HepG2 (cell line): Measurements from ENCODE around the gene GYS1. TPM values are rescaled to one million over a fixed set of nuclear protein-coding genes. Genes with fewer than 3 reads are reported as not detected.

ENCODE experiments used
- ATAC-seq: fragments of 200-7000 bp; cut with Tn5 transposase; 3 replicates; pipeline ENCODE4 v1.9.1; 2020; ENCODE audit warnings: mild to moderate bottlenecking, moderate library complexity
- BruUV-seq: library from RNA; stranded (reverse); fragments of 400-500 nt; replicated peaks from 2 replicates; lab custom pipeline; 2021; lab: Mats Ljungman, UMichigan
- CTCF ChIA-PET: fragments of 300-600 bp; formaldehyde crosslinking; extraction: SDS; loops from one replicate; lab custom pipeline; 2021; ENCODE audit warnings: low total read pairs, inconsistent platforms, low intra/inter-chr PET ratio; lab: Yijun Ruan, JAX
- POLR2A ChIA-PET: fragments of 350-600 bp; sonication (Branson Sonifier 250); formaldehyde crosslinking; loops from one replicate; lab custom pipeline; 2020; ENCODE audit warnings: antibody characterized with exemption, inconsistent platforms; lab: Yijun Ruan, JAX
- DNase-seq: peaks from one replicate; pipeline ENCODE4 v3.0.0-alpha.2; 2015; ENCODE audit warnings: low spot score
- FAIRE-seq: peaks from 3 replicates; lab custom pipeline; 2011; peaks lifted over from hg19 to GRCh38; lab: Jason Lieb, UNC
- H2AFZ ChIP-seq: one replicate; pipeline ENCODE4 v1.6.1; 2011; ENCODE audit warnings: low read length, inconsistent platforms
- H3K27ac ChIP-seq: fragments of 300-600 bp; 3 replicates; pipeline ENCODE4 v1.8.0; 2011; ENCODE audit warnings: mixed run types, mild to moderate bottlenecking, mixed read lengths, low read length, inconsistent platforms; ENCODE audit not compliant: insufficient read depth; ENCODE audit errors: extremely low read length
- H3K27me3 ChIP-seq, 2 experiments: fragments of 200-600 bp in 1 of 2; 2 replicates in 1 of 2; 3 replicates in 1 of 2; pipeline versions ENCODE4 v1.6.0 to v1.8.0; 2011; ENCODE audit warnings: low read length in 2 of 2, mild to moderate bottlenecking in 2 of 2, moderate library complexity in 2 of 2, inconsistent platforms in 1 of 2; ENCODE audit not compliant: insufficient read depth in 2 of 2, control insufficient read depth in 1 of 2
- H3K36me3 ChIP-seq, 2 experiments: fragments of 200-600 bp in 1 of 2; replicated peaks in 1 of 2; 2 replicates in 1 of 2; 3 replicates in 1 of 2; pipeline versions ENCODE4 v1.5.1 to v1.8.0; 2011; ENCODE audit warnings: low read length in 2 of 2, inconsistent platforms in 1 of 2; ENCODE audit not compliant: insufficient read depth in 2 of 2, control insufficient read depth in 1 of 2
- H3K4me1 ChIP-seq: 2 replicates; pipeline ENCODE4 v1.5.1; 2012; ENCODE audit warnings: low read length, inconsistent platforms; ENCODE audit not compliant: insufficient read depth
- H3K4me2 ChIP-seq: 2 replicates; pipeline ENCODE4 v1.6.0; 2011; ENCODE audit warnings: low read depth, low read length, inconsistent platforms
- H3K4me3 ChIP-seq, 3 experiments: fragments of 200-600 bp in 1 of 3; sonication (generic), shearing (Covaris generic) in 1 of 3; replicated peaks in 1 of 3; 2 replicates each; pipeline ENCODE4 v1.5.1; 2011 to 2016; ENCODE audit warnings: low read length in 3 of 3, inconsistent platforms in 2 of 3, low read depth in 2 of 3, mild to moderate bottlenecking in 2 of 3, control low read depth in 1 of 3, mixed read lengths in 1 of 3; ENCODE audit not compliant: insufficient read depth in 1 of 3
- H3K79me2 ChIP-seq: one replicate; pipeline ENCODE4 v1.6.1; 2011; ENCODE audit warnings: low read length, inconsistent platforms; ENCODE audit not compliant: insufficient read depth
- H3K9ac ChIP-seq: 2 replicates; pipeline ENCODE4 v1.6.0; 2011; ENCODE audit warnings: mild to moderate bottlenecking, low read depth, low read length, inconsistent platforms; ENCODE audit not compliant: insufficient read depth
- H3K9me3 ChIP-seq: 2 replicates; pipeline ENCODE4 v1.5.1; 2012; ENCODE audit warnings: mild to moderate bottlenecking, low read length
- H4K20me1 ChIP-seq: 2 replicates; pipeline ENCODE4 v1.6.0; 2011; ENCODE audit warnings: inconsistent platforms, mild to moderate bottlenecking, low read length, moderate library complexity; ENCODE audit not compliant: insufficient read depth
- AHR ChIP-seq: IDR thresholded peaks from 2 replicates; pipeline ENCODE4 v1.6.1; 2018; ENCODE audit warnings: missing genetic modification reagents, missing compliant biosample characterization
- ATF1 ChIP-seq: IDR thresholded peaks from 2 replicates; pipeline ENCODE4 v1.6.1; 2016; ENCODE audit warnings: mild to moderate bottlenecking, control low read depth
- CBX2 ChIP-seq, 2 experiments: fragments of 200-600 bp in 1 of 2; sonication (generic); formaldehyde crosslinking in 1 of 2; IDR thresholded peaks; 2 replicates each; pipeline versions ENCODE4 v1.7.0 to v1.8.1; 2018 to 2022; ENCODE audit warnings: low read depth in 2 of 2, low read length in 1 of 2, mild to moderate bottlenecking in 1 of 2, missing genetic modification reagents in 1 of 2
- GABPB1 ChIP-seq: IDR thresholded peaks from 2 replicates; pipeline ENCODE4 v1.6.1; 2016; ENCODE audit warnings: mild to moderate bottlenecking, missing genetic modification reagents, moderate library complexity, missing compliant biosample characterization
- HHEX ChIP-seq: IDR thresholded peaks from 2 replicates; pipeline ENCODE4 v1.6.1; 2016; ENCODE audit warnings: control low read depth
- IRF9 ChIP-seq: sonication (generic); formaldehyde crosslinking; IDR thresholded peaks from 2 replicates; pipeline ENCODE4 v1.8.0; 2022; ENCODE audit warnings: missing genetic modification reagents, mild to moderate bottlenecking, borderline replicate concordance
- MXD4 ChIP-seq: IDR thresholded peaks from 2 replicates; pipeline ENCODE4 v1.6.1; 2016; ENCODE audit warnings: mild to moderate bottlenecking, missing biosample characterization, missing genetic modification reagents
- MXI1 ChIP-seq: IDR thresholded peaks from 3 replicates; pipeline ENCODE4 v1.6.1; 2012; ENCODE audit warnings: low read depth, low read length, inconsistent platforms, borderline replicate concordance
- NFKB2 ChIP-seq: sonication (generic); formaldehyde crosslinking; IDR thresholded peaks from 2 replicates; pipeline ENCODE4 v1.4.0; 2020; ENCODE audit warnings: missing genetic modification reagents, borderline replicate concordance
- PAF1 ChIP-seq: IDR thresholded peaks from 2 replicates; pipeline ENCODE4 v1.6.1; 2016; ENCODE audit warnings: missing genetic modification reagents, missing compliant biosample characterization
- PHB2 ChIP-seq: fragments of 450-650 bp; IDR thresholded peaks from 2 replicates; pipeline ENCODE4 v1.6.1; 2018; ENCODE audit not compliant: partially characterized antibody
- POLR2AphosphoS2 ChIP-seq: IDR thresholded peaks from 2 replicates; pipeline ENCODE4 v1.6.1; 2011; ENCODE audit warnings: low read depth, low read length, improper control_type of control experiment
- RARG ChIP-seq: sonication (generic); formaldehyde crosslinking; IDR thresholded peaks from 2 replicates; pipeline ENCODE4 v1.4.0; 2020; ENCODE audit warnings: low read depth, mild to moderate bottlenecking, missing genetic modification reagents
- SNRNP70 ChIP-seq: fragments of 200-400 bp; formaldehyde crosslinking; IDR thresholded peaks from 2 replicates; pipeline ENCODE4 v1.6.1; 2017; ENCODE audit warnings: mild to moderate bottlenecking, low read depth, low read length, moderate library complexity
- STAG1 ChIP-seq: sonication (generic); formaldehyde crosslinking; IDR thresholded peaks from 2 replicates; pipeline ENCODE4 v1.4.0; 2020; ENCODE audit warnings: missing genetic modification reagents
- THAP11 ChIP-seq: IDR thresholded peaks from 2 replicates; pipeline ENCODE4 v1.6.1; 2016; ENCODE audit warnings: missing biosample characterization, missing genetic modification reagents
- ZC3H4 ChIP-seq: sonication (generic); formaldehyde crosslinking; IDR thresholded peaks from 2 replicates; pipeline ENCODE4 v1.4.0; 2020; ENCODE audit warnings: missing genetic modification reagents, borderline replicate concordance
- ZFP82 ChIP-seq: sonication (generic); formaldehyde crosslinking; IDR thresholded peaks from 2 replicates; pipeline ENCODE4 v1.5.1; 2020; ENCODE audit warnings: mild to moderate bottlenecking, missing genetic modification reagents, borderline replicate concordance
- ZFY ChIP-seq: sonication (generic); formaldehyde crosslinking; IDR thresholded peaks from 2 replicates; pipeline ENCODE4 v1.4.0; 2020; ENCODE audit warnings: missing genetic modification reagents
- ZNF75D ChIP-seq: sonication (generic); formaldehyde crosslinking; IDR thresholded peaks from 2 replicates; pipeline ENCODE4 v1.8.1; 2023; ENCODE audit warnings: missing genetic modification reagents, mild to moderate bottlenecking, borderline replicate concordance
- ZNF772 ChIP-seq: sonication (generic); formaldehyde crosslinking; IDR thresholded peaks from 2 replicates; pipeline ENCODE4 v1.5.0; 2020; ENCODE audit warnings: mild to moderate bottlenecking, missing genetic modification reagents
- ZNF816 ChIP-seq: sonication (generic); formaldehyde crosslinking; IDR thresholded peaks from 2 replicates; pipeline ENCODE4 v1.8.0; 2022; ENCODE audit warnings: missing genetic modification reagents, mild to moderate bottlenecking, borderline replicate concordance
- WGBS: methylation state at CpG from one replicate; pipeline ENCODE4 v1.1.6; 2017; ENCODE audit warnings: low lambda C conversion rate; 5-methylcytosine and 5-hydroxymethylcytosine counted together
- in situ Hi-C: cut with HindIII; loops from 2 replicates; pipeline ENCODE4 v1.10.0; 2017; ENCODE audit warnings: low pct_unique_long_range_greater_than_20kb; ENCODE audit not compliant: extremely low pct_ligation_motif_present
- intact Hi-C: fragments of 100-400 bp; cut with micrococcal nuclease; formaldehyde crosslinking; loops from one replicate; pipeline ENCODE4 v1.10.0; 2022; ENCODE audit not compliant: unreplicated experiment
- polyA plus RNA-seq, 8 experiments: library from polyadenylated mRNA; depleted of rRNA in 3 of 8; stranded (reverse) in 7 of 8; unstranded in 1 of 8; fragments of >200 nt; fragmentation: Illumina TruSeq in 4 of 8; extraction: Trizol in 4 of 8; gene quantifications; 2 replicates each; pipeline versions ENCODE4 v1.2.1 to v1.2.3, GENCODE V29; 2011 to 2016; ENCODE audit warnings: low read depth in 4 of 8, missing spikeins in 1 of 8, mixed read lengths in 1 of 8; ENCODE audit not compliant: insufficient read depth in 1 of 8
- total RNA-seq, 5 experiments: library from RNA; depleted of rRNA; stranded (reverse); fragments of >200 nt; fragmentation: Illumina TruSeq; extraction: Trizol; gene quantifications; 2 replicates each; pipeline ENCODE4 v1.2.3, GENCODE V29; 2016; ENCODE audit warnings: low read depth in 1 of 5
- TF ChIP-seq, protein P1 (sequence below): sonication (generic); formaldehyde crosslinking; IDR thresholded peaks from 2 replicates; pipeline ENCODE4 v1.4.0; 2020; ENCODE audit warnings: missing genetic modification reagents

The GYS1 gene
- total and polyA plus RNA-seq, 2 of the 13 experiments (the other 11 are each of a cell fraction or from before 2014, with no cell fraction given), result 18.4 to 42.1 TPM

- TF ChIP-seq ATF1 (CRISPR knock-in tag), result peak; percentile 29; the same call in 1 of the 2 replicates
- TF ChIP-seq GABPB1 (CRISPR knock-in tag), result peak; percentile 63
- no peak for TF ChIP-seq MXD4
- no peak for TF ChIP-seq RARG
- TF ChIP-seq ZFP82 (CRISPR knock-in tag), result no peak
- no peak for TF ChIP-seq PAF1 (CRISPR knock-in tag)
- no peak for TF ChIP-seq ZNF75D (CRISPR knock-in tag)
These were observed 16.9 kb downstream of the GYS1 start (continued) for GRCh38 chr19:48975947-48976847.

- Histone ChIP-seq H3K27ac (no peak overlapping the region), H3K4me1 (peaks cover 17% of the 10 kb centered on the region), H3K9ac (no peak overlapping the region), H3K4me3 (no peak overlapping the region), H4K20me1 (peaks cover 25% of the 10 kb centered on the region), H2AFZ (no peak overlapping the region), H3K27me3 (no peaks in the 10 kb centered on the region; a peak in 1 of 5 replicates), H3K36me3 (peaks cover 11 to 33% of the 10 kb centered on the region in 2 experiments), H3K79me2 (peaks cover 8% of the 10 kb centered on the region), H3K4me2 (no peak overlapping the region), H3K9me3 (no peaks in the 10 kb centered on the region)
- POLR2A ChIA-PET, result interaction anchor here (0.6 to 2.6 kb wide), 17 partner anchors 9 to 238 kb away, joined by 3 to 24 read pairs (median 6); partner anchors contain the start of genes BAX, DHDH, GYS1 and NUCB1
- DNase-seq (peak; percentile 57), FAIRE-seq (peak; percentile 46), ATAC-seq (peak; percentile 16)
- BruUV-seq, result no TSS peak
- CTCF ChIA-PET, result interaction anchor here (0.9 kb wide), 1 partner anchor 36 kb away, joined by 8 read pairs; no protein-coding TSS in a partner anchor
- WGBS, result 37% methylated on average over 18 of the region's 19 CpGs
- in situ Hi-C loops, result no loop called here
- intact Hi-C loops, result loop anchor here (1.0 to 2.0 kb wide), 2 partner anchors 36 to 64 kb away; no protein-coding TSS in a partner anchor
- TF ChIP-seq IRF9 (CRISPR knock-in tag) (no peak), ZNF816 (no peak), ZNF772 (no peak), SNRNP70 (no peak), ZFY (CRISPR knock-in tag) (no peak), HHEX (no peak), ZC3H4 (CRISPR knock-in tag) (no peak), NFKB2 (CRISPR knock-in tag) (no peak), POLR2AphosphoS2 (no peak), CBX2 (IDR thresholded peaks at IDR 0.05; ENCODE audit: low read depth, low read length) (no peak), CBX2 (CRISPR knock-in tag; IDR thresholded peaks at IDR 0.05; ENCODE audit: low read depth) (no peak), AHR (no peak), THAP11 (CRISPR knock-in tag) (peak; percentile 78), STAG1 (CRISPR knock-in tag) (peak; percentile 93), MXI1 (peak; percentile 22; the same call in 1 of the 3 replicates), PHB2 (no peak)
- TF ChIP-seq, protein P1, sequence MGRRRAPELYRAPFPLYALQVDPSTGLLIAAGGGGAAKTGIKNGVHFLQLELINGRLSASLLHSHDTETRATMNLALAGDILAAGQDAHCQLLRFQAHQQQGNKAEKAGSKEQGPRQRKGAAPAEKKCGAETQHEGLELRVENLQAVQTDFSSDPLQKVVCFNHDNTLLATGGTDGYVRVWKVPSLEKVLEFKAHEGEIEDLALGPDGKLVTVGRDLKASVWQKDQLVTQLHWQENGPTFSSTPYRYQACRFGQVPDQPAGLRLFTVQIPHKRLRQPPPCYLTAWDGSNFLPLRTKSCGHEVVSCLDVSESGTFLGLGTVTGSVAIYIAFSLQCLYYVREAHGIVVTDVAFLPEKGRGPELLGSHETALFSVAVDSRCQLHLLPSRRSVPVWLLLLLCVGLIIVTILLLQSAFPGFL, result no peak
These were observed 22.1 kb downstream of the GYS1 start for GRCh38 chr19:48970923-48971395.
